Measurements from ENCODE around the gene CDH11. TPM values are rescaled to one million over a fixed set of nuclear protein-coding genes. Genes with fewer than 3 reads are reported as not detected.

Gene CDH11
- total and polyA plus RNA-seq, 2 of the 4 experiments (the other 2 are of a cell fraction): 266 to 601 TPM

DNA sequence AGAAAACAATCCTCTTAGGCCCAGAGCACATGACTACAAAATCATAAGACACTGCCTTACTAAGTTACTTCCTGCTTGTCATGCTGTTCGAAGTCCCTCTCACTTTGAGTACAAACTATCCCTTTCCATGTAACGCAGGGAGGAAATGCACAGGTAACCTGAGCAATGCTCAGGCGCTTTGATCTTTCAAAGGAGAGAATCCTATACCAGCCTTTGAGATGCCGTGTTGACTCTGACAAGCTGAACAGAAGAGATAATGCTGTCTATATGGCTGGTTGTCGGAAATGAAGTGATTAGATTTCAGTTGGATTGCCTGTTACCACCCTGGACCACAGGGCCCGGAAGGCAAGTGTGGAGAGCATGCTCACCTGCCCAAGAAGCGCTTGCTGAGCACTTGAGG, 75.9 kb downstream of the CDH11 start:
- no peak overlapping the region for H2AFZ ChIP-seq (replicated peaks; ENCODE audit: low read length, poor library complexity)
- no peak overlapping the region for H2BK15ac ChIP-seq (ENCODE audit: low read depth, low read length)
- no peak overlapping the region for H2BK5ac ChIP-seq (ENCODE audit: low read depth, low read length, poor library complexity, severe bottlenecking)
- DNase-seq (no peak), ATAC-seq (ENCODE audit: low read depth) (no peak)
- H3K56ac ChIP-seq (ENCODE audit: extremely low read depth, insufficient read depth, low read length): no peak overlapping the region
- dilution Hi-C loops (cut with HindIII; ENCODE audit: low sequenced_read_pairs, unreplicated experiment): no loop called here
- H4K8ac ChIP-seq (ENCODE audit: low read depth in 2 of 2, low read length in 2 of 2): no peak overlapping the region
- H3K4me2 ChIP-seq (ENCODE audit: low read depth, low read length): no peak overlapping the region
- H4K20me1 ChIP-seq (ENCODE audit: insufficient read depth, low read length): peaks cover 61% of the 10 kb centered on the region
- H2BK20ac ChIP-seq (ENCODE audit: low read depth, low read length): no peak overlapping the region
- ChIA-PET CTCF (no interaction called here), POLR2A (ENCODE audit: unreplicated experiment) (no interaction called here)
- H3K4me1 ChIP-seq (ENCODE audit: control insufficient read depth, insufficient read depth, low read length): peaks cover 18% of the 10 kb centered on the region
- no peak overlapping the region for H3K23ac ChIP-seq (ENCODE audit: low read depth, low read length)
- H4K91ac ChIP-seq (ENCODE audit: insufficient read depth, low read depth, low read length): no peak overlapping the region
- WGBS, 2 experiments (ENCODE audit: extremely low coverage in 2 of 2, insufficient read length in 1 of 2): no CpG with 5 or more reads among the region's 7 CpGs
- H3K4me3 ChIP-seq (ENCODE audit: insufficient read depth, low read depth, low read length): no peak overlapping the region
- H2BK120ac ChIP-seq (ENCODE audit: low read depth, low read length): no peak overlapping the region
- TF ChIP-seq RAD21 (IDR thresholded peaks at IDR 0.05; ENCODE audit: low read length) (no peak), MAFK (IDR thresholded peaks at IDR 0.05; ENCODE audit: low read depth, low read length) (no peak), FOS (IDR thresholded peaks at IDR 0.05; ENCODE audit: low read depth, low read length) (no peak), RCOR1 (IDR thresholded peaks at IDR 0.05; ENCODE audit: insufficient replicate concordance, low read length) (no peak), CHD1 (IDR thresholded peaks at IDR 0.05; ENCODE audit: low read depth, low read length) (no peak), RFX5 (IDR thresholded peaks at IDR 0.05; ENCODE audit: low read depth, low read length) (no peak)
- TF ChIP-seq, protein P1, sequence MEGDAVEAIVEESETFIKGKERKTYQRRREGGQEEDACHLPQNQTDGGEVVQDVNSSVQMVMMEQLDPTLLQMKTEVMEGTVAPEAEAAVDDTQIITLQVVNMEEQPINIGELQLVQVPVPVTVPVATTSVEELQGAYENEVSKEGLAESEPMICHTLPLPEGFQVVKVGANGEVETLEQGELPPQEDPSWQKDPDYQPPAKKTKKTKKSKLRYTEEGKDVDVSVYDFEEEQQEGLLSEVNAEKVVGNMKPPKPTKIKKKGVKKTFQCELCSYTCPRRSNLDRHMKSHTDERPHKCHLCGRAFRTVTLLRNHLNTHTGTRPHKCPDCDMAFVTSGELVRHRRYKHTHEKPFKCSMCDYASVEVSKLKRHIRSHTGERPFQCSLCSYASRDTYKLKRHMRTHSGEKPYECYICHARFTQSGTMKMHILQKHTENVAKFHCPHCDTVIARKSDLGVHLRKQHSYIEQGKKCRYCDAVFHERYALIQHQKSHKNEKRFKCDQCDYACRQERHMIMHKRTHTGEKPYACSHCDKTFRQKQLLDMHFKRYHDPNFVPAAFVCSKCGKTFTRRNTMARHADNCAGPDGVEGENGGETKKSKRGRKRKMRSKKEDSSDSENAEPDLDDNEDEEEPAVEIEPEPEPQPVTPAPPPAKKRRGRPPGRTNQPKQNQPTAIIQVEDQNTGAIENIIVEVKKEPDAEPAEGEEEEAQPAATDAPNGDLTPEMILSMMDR (conservative IDR thresholded peaks at IDR 0.05; ENCODE audit: low read depth, low read length): no peak
- TF ChIP-seq, protein P2, sequence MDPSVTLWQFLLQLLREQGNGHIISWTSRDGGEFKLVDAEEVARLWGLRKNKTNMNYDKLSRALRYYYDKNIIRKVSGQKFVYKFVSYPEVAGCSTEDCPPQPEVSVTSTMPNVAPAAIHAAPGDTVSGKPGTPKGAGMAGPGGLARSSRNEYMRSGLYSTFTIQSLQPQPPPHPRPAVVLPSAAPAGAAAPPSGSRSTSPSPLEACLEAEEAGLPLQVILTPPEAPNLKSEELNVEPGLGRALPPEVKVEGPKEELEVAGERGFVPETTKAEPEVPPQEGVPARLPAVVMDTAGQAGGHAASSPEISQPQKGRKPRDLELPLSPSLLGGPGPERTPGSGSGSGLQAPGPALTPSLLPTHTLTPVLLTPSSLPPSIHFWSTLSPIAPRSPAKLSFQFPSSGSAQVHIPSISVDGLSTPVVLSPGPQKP (IDR thresholded peaks at IDR 0.05; ENCODE audit: borderline replicate concordance, low read depth, low read length): no peak
- no peak overlapping the region for H2AK9ac ChIP-seq (replicated peaks; ENCODE audit: low read depth, low read length, poor library complexity)
- peaks cover 29% of the 10 kb centered on the region for H3K9me1 ChIP-seq (ENCODE audit: insufficient read depth, low read length)
- in situ Hi-C loops (cut with MboI; ENCODE audit: low sequenced_read_pairs): no loop called here
- no peak overlapping the region for H3K4ac ChIP-seq (ENCODE audit: low read depth, low read length)
- no peaks in the 10 kb centered on the region for H3K27me3 ChIP-seq (ENCODE audit: control insufficient read depth, insufficient read depth, low read length)
- peaks cover 56 to 82% of the 10 kb centered on the region in 2 experiments for H3K79me1 ChIP-seq (ENCODE audit: low read depth in 1 of 2, low read length in 2 of 2)
- no peak overlapping the region for H3K14ac ChIP-seq (replicated peaks; ENCODE audit: low read depth, low read length)
- no TSS peak for BruUV-seq (replicated peaks)
- H2AK5ac ChIP-seq (ENCODE audit: low read depth, low read length): no peak overlapping the region
- H3K9ac ChIP-seq (ENCODE audit: low read depth, low read length): no peak overlapping the region
- no peak overlapping the region for H4K5ac ChIP-seq (ENCODE audit: low read depth, low read length)
- H3K9me3 ChIP-seq (ENCODE audit: control insufficient read depth, insufficient read depth, low read length): no peaks in the 10 kb centered on the region
- H3K18ac ChIP-seq (ENCODE audit: low read depth, low read length): no peak overlapping the region
- H3K27ac ChIP-seq (ENCODE audit: insufficient read depth, low read length): no peak overlapping the region
- H3K36me3 ChIP-seq (ENCODE audit: control insufficient read depth, insufficient read depth, low read length): peaks cover 51% of the 10 kb centered on the region
- intact Hi-C loops (cut with micrococcal nuclease): no loop called here
